ENCODE results near the gene ZSWIM6. TPM values are rescaled to one million over a fixed set of nuclear protein-coding genes. Genes with fewer than 3 reads are reported as not detected.

Gene ZSWIM6
- total RNA-seq, 1 experiment from 2014 or later, result 10.8 TPM

DNA sequence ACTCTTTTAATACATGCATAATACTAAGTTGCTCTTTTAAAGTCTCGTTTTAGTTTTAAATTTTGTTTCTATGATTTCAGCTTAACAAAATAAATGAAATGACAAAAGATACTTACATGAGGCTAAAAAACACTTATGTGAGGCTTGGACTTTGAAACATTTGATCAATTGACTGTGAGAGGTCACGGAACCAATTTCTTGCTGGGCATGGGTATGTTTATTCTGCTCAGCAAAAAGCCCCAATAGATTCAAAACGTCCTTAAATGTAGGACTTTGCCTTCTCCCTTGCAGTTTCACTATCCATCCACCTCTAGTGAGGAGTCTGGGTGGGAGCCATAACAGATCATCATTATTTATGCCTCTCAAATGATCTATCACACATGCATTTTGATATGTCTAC is 191.9 kb downstream of the ZSWIM6 start:
- BruUV-seq (replicated peaks), result no TSS peak
- POLR2A ChIA-PET, result no interaction called here
- H3K36me3 ChIP-seq (ENCODE audit: control insufficient read depth, insufficient read depth, low read length), result no peaks in the 10 kb centered on the region; the same call in 1 of the 2 replicates
- H3K4me1 ChIP-seq (ENCODE audit: control insufficient read depth, insufficient read depth, low read length), result no peaks in the 10 kb centered on the region
- no peak for TF ChIP-seq TCF7L2 (IDR thresholded peaks at IDR 0.05; ENCODE audit: low read depth, low read length)
- TF ChIP-seq, protein P1, sequence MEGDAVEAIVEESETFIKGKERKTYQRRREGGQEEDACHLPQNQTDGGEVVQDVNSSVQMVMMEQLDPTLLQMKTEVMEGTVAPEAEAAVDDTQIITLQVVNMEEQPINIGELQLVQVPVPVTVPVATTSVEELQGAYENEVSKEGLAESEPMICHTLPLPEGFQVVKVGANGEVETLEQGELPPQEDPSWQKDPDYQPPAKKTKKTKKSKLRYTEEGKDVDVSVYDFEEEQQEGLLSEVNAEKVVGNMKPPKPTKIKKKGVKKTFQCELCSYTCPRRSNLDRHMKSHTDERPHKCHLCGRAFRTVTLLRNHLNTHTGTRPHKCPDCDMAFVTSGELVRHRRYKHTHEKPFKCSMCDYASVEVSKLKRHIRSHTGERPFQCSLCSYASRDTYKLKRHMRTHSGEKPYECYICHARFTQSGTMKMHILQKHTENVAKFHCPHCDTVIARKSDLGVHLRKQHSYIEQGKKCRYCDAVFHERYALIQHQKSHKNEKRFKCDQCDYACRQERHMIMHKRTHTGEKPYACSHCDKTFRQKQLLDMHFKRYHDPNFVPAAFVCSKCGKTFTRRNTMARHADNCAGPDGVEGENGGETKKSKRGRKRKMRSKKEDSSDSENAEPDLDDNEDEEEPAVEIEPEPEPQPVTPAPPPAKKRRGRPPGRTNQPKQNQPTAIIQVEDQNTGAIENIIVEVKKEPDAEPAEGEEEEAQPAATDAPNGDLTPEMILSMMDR (IDR thresholded peaks at IDR 0.05), result no peak
- TF ChIP-seq SIN3A (IDR thresholded peaks at IDR 0.05; ENCODE audit: borderline replicate concordance, insufficient read depth, low read depth, low read length), result no peak
- TF ChIP-seq POLR2AphosphoS5 (IDR thresholded peaks at IDR 0.05; ENCODE audit: low read depth, low read length), result no peak
- no peak for TF ChIP-seq REST (IDR thresholded peaks at IDR 0.05; ENCODE audit: insufficient read depth in 1 of 2, low read depth in 2 of 2, low read length in 1 of 2)
- H3K9me3 ChIP-seq (ENCODE audit: control insufficient read depth, insufficient read depth, low read depth, low read length), result no peaks in the 10 kb centered on the region
- in situ Hi-C loops (cut with HindIII; ENCODE audit: low pct_unique_long_range_greater_than_20kb, low sequenced_read_pairs) (no loop called here), intact Hi-C loops (cut with micrococcal nuclease; ENCODE audit: unreplicated experiment) (no loop called here)
- CTCF ChIA-PET, result no interaction called here
- no peaks in the 10 kb centered on the region for H3K27me3 ChIP-seq (ENCODE audit: control insufficient read depth, insufficient read depth, low read length)
- ATAC-seq (no peak), DNase-seq (ENCODE audit: low read depth, low spot score) (no peak)
- H3K4me3 ChIP-seq (ENCODE audit: low read depth in 2 of 2, low read length in 2 of 2), result no peak overlapping the region
- H3K27ac ChIP-seq (ENCODE audit: low read length), result no peak overlapping the region

GRCh38 chr5:61525512-61526206 is 193.6 kb downstream of the ZSWIM6 start:
- H3K36me3 ChIP-seq (ENCODE audit: control insufficient read depth, insufficient read depth, low read length), result peaks cover 2% of the 10 kb centered on the region; the same call in 1 of the 2 replicates
- ChIA-PET CTCF (no interaction called here), POLR2A (no interaction called here)
- no peak for ATAC-seq
- no TSS peak for BruUV-seq (replicated peaks)
- H3K4me3 ChIP-seq (ENCODE audit: low read depth in 2 of 2, low read length in 2 of 2), result no peak overlapping the region
- intact Hi-C loops (cut with micrococcal nuclease; ENCODE audit: unreplicated experiment) (loop anchor here (1.0 kb wide), 1 partner anchor 12 kb away; no protein-coding TSS in a partner anchor), in situ Hi-C loops (cut with HindIII; ENCODE audit: low pct_unique_long_range_greater_than_20kb, low sequenced_read_pairs) (no loop called here)
- no peak overlapping the region for H3K27ac ChIP-seq (ENCODE audit: low read length)
- DNase-seq (ENCODE audit: low read depth, low spot score), result no peak
- no peaks in the 10 kb centered on the region for H3K27me3 ChIP-seq (ENCODE audit: control insufficient read depth, insufficient read depth, low read length)
- H3K9me3 ChIP-seq (ENCODE audit: control insufficient read depth, insufficient read depth, low read depth, low read length), result no peaks in the 10 kb centered on the region
- H3K4me1 ChIP-seq (ENCODE audit: control insufficient read depth, insufficient read depth, low read length), result no peaks in the 10 kb centered on the region
- TF ChIP-seq SIN3A (IDR thresholded peaks at IDR 0.05; ENCODE audit: borderline replicate concordance, insufficient read depth, low read depth, low read length), result no peak
- no peak for TF ChIP-seq POLR2AphosphoS5 (IDR thresholded peaks at IDR 0.05; ENCODE audit: low read depth, low read length)
- TF ChIP-seq, protein P1 (IDR thresholded peaks at IDR 0.05), result no peak
- TF ChIP-seq TCF7L2 (IDR thresholded peaks at IDR 0.05; ENCODE audit: low read depth, low read length), result no peak
- TF ChIP-seq REST (IDR thresholded peaks at IDR 0.05; ENCODE audit: insufficient read depth in 1 of 2, low read depth in 2 of 2, low read length in 1 of 2), result no peak
